ENCODE measurements around the gene ADGRA3.
A peak's percentile ranks its signal among the peaks of the same experiment; 100 is the strongest.

The ADGRA3 gene

GRCh38 chr4:22524895-22525294 is 9.0 kb upstream of the ADGRA3 start:
- Mint-ChIP-seq H3K27me3 (no peaks in the 10 kb centered on the region), H3K4me3 (no peak overlapping the region)
- no peak for ATAC-seq (ENCODE audit: low read depth)

DNA sequence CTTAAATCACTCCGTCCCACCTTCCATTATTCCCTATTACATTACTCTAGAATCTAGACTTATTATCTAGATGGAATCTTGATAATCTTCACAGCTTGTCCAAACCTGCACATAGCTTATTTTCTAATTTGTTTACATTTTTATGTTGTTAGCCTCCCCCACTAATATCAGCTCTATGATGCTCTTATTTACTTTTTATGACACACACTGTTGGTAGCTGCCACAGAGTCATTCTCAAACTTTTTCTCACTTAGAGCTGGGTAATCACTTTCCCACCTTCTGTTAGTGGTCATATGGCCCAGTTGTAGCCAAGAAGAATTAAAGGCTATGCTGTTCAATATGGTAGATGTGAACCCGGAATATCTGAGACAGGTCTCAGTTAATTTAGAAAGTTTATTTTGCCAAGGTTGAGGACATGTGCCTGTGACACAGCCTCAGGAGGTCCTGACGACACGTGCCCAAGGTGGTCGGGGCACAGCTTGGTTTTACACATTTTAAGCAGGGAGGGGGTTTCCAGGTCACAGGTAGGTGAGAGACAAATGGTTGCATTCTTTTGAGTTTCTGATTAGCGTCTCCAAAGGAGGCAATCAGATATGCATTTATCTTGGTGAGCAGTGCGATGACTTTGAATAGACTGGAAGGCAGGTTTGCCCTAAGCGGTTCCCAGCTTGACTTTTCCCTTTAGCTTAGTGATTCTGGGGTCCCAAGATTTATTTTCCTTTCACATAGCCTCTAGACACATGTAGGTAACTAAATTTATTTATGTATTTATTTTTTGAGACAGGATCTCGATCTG is 7.0 kb upstream of the ADGRA3 start:
- no peak for DNase-seq (ENCODE audit: low spot score in 2 of 2)
- Mint-ChIP-seq H3K36me3 (no peaks in the 10 kb centered on the region), H3K27ac (no peak overlapping the region), H3K27me3 (peaks cover 2% of the 10 kb centered on the region), H3K9me3 (no peaks in the 10 kb centered on the region), H3K4me1 (no peaks in the 10 kb centered on the region), H3K4me3 (no peak overlapping the region)
- no peak for ATAC-seq (ENCODE audit: low read depth)

More at GRCh38 chr4:22524895-22525294, 9.0 kb upstream of the ADGRA3 start:
- Mint-ChIP-seq H3K27ac (no peak overlapping the region), H3K4me1 (no peaks in the 10 kb centered on the region), H3K36me3 (no peaks in the 10 kb centered on the region), H3K9me3 (peaks cover under 1% of the 10 kb centered on the region)
- DNase-seq (ENCODE audit: low spot score in 2 of 2): no peak

GRCh38 chr4:22522206-22522605 is 6.3 kb upstream of the ADGRA3 start:
- ATAC-seq (ENCODE audit: low read depth): no peak
- no peaks in the 10 kb centered on the region for H3K9me3 Mint-ChIP-seq
- no peaks in the 10 kb centered on the region for H3K36me3 Mint-ChIP-seq
- H3K27ac Mint-ChIP-seq: no peak overlapping the region
- H3K4me1 Mint-ChIP-seq: no peaks in the 10 kb centered on the region
- H3K27me3 Mint-ChIP-seq: peaks cover 2% of the 10 kb centered on the region
- DNase-seq (ENCODE audit: low spot score in 2 of 2): no peak
- H3K4me3 Mint-ChIP-seq: no peak overlapping the region

DNA sequence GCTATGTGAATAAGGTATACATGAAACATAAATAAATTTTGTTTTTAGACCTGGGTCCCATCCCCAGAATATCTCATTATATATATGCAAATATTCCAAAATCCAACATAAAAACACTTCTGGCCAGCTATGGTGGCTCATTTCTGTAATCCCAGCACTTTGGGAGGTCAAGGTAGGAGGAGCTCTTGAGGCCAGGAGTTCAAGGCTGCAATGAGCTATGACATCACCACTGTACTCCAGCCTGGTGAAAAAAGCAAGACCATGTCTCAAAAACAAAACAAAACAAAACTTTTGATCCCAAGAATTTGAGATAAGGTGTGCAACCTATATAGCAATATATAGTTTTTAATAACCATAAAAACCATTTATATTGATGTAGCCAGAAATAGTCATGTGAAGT is 5.4 kb upstream of the ADGRA3 start:
- H3K27ac Mint-ChIP-seq: no peak overlapping the region

DNA sequence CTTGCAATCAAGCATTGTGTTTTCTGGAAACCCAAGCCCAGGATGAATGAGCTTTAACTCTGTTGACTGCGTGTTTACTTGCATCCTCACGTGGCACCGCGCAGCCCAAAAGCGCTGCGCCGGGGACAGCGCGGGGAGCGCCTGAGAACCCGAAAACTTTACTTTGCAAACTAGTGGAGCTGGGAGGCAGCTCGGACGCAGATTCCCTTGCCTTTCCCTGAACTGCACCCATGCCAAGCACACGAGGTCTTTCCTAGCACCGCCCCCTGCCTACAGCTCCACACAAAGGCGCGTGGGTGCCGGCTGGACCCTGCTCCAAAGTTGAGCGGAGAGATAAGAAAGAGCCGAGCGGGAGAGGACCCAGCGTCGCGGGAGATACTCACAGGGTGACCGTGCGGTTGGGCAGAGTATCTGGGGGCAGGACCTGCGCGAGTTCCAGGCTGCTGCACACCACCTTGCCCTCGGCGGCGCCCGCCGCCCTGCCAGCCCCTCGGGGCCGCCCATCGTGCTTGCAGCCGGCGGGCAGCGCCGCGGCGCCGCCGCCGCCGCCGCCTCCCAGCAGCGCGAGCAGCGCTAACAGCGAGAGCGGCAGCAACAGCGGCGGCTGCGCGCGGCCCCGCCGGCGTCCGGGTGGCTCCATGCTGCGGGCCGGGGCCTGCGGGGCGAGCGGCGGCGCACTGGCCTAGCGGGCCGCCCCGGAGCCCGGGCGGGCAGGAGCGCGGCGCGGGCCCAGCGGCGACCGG is 550 bp downstream of the ADGRA3 start:
- Mint-ChIP-seq H3K9me3 (peaks cover 5% of the 10 kb centered on the region), H3K4me1 (peaks cover 5% of the 10 kb centered on the region), H3K27ac (no peak overlapping the region), H3K36me3 (peaks cover 2% of the 10 kb centered on the region), H3K4me3 (peak overlapping the region; percentile 61), H3K27me3 (peaks cover 9% of the 10 kb centered on the region)
- DNase-seq (ENCODE audit: low spot score in 2 of 2) (no peak), ATAC-seq (ENCODE audit: low read depth) (peak; percentile 31)

More for the DNA sequence above, 5.4 kb upstream of the ADGRA3 start:
- H3K9me3 Mint-ChIP-seq: no peaks in the 10 kb centered on the region
- no peak overlapping the region for H3K4me3 Mint-ChIP-seq
- ATAC-seq (ENCODE audit: low read depth): no peak
- peaks cover 2% of the 10 kb centered on the region for H3K36me3 Mint-ChIP-seq
- DNase-seq (ENCODE audit: low spot score in 2 of 2): no peak
- peaks cover 5% of the 10 kb centered on the region for H3K27me3 Mint-ChIP-seq
- H3K4me1 Mint-ChIP-seq: peaks cover 2% of the 10 kb centered on the region

GRCh38 chr4:22514481-22514880 is 1.4 kb downstream of the ADGRA3 start:
- peaks cover 9% of the 10 kb centered on the region for H3K27me3 Mint-ChIP-seq
- peaks cover 2% of the 10 kb centered on the region for H3K36me3 Mint-ChIP-seq
- H3K27ac Mint-ChIP-seq: no peak overlapping the region
- no peak for ATAC-seq (ENCODE audit: low read depth)
- DNase-seq (ENCODE audit: low spot score in 2 of 2): no peak
- H3K4me1 Mint-ChIP-seq: peaks cover 5% of the 10 kb centered on the region
- peaks cover 7% of the 10 kb centered on the region for H3K9me3 Mint-ChIP-seq
- no peak overlapping the region for H3K4me3 Mint-ChIP-seq

- Mint-ChIP-seq H3K27me3 (peaks cover 9% of the 10 kb centered on the region), H3K4me1 (peaks cover 5% of the 10 kb centered on the region), H3K36me3 (peaks cover 2% of the 10 kb centered on the region), H3K9me3 (peaks cover 7% of the 10 kb centered on the region), H3K4me3 (no peak overlapping the region), H3K27ac (no peak overlapping the region)
- no peak for DNase-seq (ENCODE audit: low spot score in 2 of 2)
- ATAC-seq (ENCODE audit: low read depth): no peak
These were observed 1.9 kb downstream of the ADGRA3 start for GRCh38 chr4:22514001-22514400.

DNA sequence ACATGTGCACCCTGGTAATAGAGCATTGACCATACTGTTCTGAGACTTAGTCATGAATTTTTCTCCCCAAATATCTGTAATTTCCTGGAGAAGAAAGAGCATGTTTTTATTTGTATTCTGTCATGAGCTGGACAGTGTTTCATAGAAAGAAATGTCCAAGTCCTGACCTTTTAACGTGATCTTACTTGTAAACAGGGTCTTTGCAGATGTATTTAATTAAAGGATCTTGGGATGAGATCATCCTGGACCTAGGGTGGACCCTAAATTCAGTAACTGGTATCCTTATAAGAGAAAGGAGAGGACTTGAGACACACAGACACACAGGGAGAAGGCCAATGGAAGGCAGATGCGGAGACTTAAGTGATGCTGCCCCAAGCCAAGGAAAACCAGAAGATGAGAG is 3.6 kb downstream of the ADGRA3 start:
- Mint-ChIP-seq H3K36me3 (peaks cover 2% of the 10 kb centered on the region), H3K27ac (no peak overlapping the region), H3K4me3 (no peak overlapping the region), H3K4me1 (peaks cover 5% of the 10 kb centered on the region), H3K9me3 (peaks cover 8% of the 10 kb centered on the region), H3K27me3 (peaks cover 7% of the 10 kb centered on the region)
- DNase-seq (ENCODE audit: low spot score in 2 of 2): no peak
- no peak for ATAC-seq (ENCODE audit: low read depth)

DNA sequence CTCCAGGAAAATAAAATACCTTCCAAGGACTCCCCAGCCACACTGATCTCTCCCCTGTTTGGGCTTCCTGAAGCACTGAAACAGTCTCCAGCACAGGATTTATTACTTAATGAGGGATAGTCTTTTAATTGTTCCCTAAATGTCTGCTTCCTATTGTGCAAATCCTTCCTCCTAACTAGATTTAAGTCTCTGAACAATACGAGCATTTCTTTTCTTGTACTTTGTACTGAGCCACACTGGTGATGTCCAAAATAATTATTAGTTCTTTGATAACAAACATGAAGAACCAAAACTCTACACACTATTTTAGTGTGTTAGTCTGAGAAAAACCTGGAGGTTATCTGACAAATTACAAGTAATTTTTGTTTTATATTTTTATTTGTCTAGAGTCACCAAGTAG is 5.1 kb downstream of the ADGRA3 start:
- no peak overlapping the region for H3K27ac Mint-ChIP-seq
- H3K36me3 Mint-ChIP-seq: no peaks in the 10 kb centered on the region
- peaks cover 8% of the 10 kb centered on the region for H3K9me3 Mint-ChIP-seq
- ATAC-seq (ENCODE audit: low read depth) (no peak), DNase-seq (ENCODE audit: low spot score in 2 of 2) (no peak)
- H3K4me3 Mint-ChIP-seq: no peak overlapping the region
- peaks cover 3% of the 10 kb centered on the region for H3K27me3 Mint-ChIP-seq
- H3K4me1 Mint-ChIP-seq: peaks cover 2% of the 10 kb centered on the region

DNA sequence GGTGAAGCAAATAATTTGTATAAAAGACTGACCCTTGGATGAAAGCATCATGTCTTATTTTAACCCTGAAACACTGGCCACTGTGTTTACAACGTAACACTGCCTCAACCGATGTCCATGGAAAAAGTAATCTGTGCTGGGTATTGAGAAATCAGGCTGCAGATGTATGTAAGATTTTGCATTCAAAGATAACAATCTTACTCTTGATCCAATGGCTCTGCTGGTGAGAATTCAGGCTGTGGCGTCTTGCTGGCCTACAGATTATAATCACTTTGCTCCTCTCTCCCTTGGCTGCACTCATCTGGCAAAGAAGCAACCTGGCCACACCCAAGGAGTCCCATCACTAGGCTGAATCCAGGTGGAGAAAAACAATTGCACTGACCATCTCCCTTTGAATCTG is 7.5 kb downstream of the ADGRA3 start:
- Mint-ChIP-seq H3K27ac (no peak overlapping the region), H3K4me1 (no peaks in the 10 kb centered on the region), H3K9me3 (peaks cover 8% of the 10 kb centered on the region), H3K36me3 (no peaks in the 10 kb centered on the region), H3K4me3 (no peak overlapping the region), H3K27me3 (peaks cover 1% of the 10 kb centered on the region)
- ATAC-seq (ENCODE audit: low read depth) (no peak), DNase-seq (ENCODE audit: low spot score in 2 of 2) (no peak)

DNA sequence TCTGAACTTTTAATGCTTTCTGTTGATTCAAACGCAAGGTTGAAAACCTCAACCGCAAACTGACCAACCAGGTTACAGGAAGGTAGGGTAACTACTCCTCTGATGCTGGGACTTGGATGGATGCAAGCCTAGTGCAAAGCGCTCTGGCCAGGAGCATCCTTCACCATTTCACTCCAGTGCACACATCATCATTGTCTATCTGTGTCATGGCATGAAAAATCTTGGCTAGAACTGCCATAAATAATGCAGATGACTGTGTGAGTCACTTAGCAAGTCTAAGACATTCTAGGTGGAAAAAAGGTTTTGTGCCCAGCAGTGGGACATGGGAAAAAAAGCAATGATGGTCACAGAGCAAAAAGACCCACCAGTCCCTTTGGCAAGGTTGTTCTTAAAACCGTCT is 10.9 kb downstream of the ADGRA3 start:
- Mint-ChIP-seq H3K27ac (no peak overlapping the region), H3K4me3 (no peak overlapping the region), H3K9me3 (peaks cover 1% of the 10 kb centered on the region), H3K4me1 (no peaks in the 10 kb centered on the region), H3K36me3 (no peaks in the 10 kb centered on the region), H3K27me3 (no peaks in the 10 kb centered on the region)
- no peak for ATAC-seq (ENCODE audit: low read depth)
- DNase-seq (ENCODE audit: low spot score in 2 of 2): no peak

GRCh38 chr4:22504447-22504846 is 11.4 kb downstream of the ADGRA3 start:
- ATAC-seq (ENCODE audit: low read depth): no peak
- no peak overlapping the region for H3K27ac Mint-ChIP-seq
- DNase-seq (ENCODE audit: low spot score in 2 of 2): no peak
- no peak overlapping the region for H3K4me3 Mint-ChIP-seq
- no peaks in the 10 kb centered on the region for H3K27me3 Mint-ChIP-seq
- peaks cover 1% of the 10 kb centered on the region for H3K9me3 Mint-ChIP-seq
- no peaks in the 10 kb centered on the region for H3K4me1 Mint-ChIP-seq
- H3K36me3 Mint-ChIP-seq: no peaks in the 10 kb centered on the region

DNA sequence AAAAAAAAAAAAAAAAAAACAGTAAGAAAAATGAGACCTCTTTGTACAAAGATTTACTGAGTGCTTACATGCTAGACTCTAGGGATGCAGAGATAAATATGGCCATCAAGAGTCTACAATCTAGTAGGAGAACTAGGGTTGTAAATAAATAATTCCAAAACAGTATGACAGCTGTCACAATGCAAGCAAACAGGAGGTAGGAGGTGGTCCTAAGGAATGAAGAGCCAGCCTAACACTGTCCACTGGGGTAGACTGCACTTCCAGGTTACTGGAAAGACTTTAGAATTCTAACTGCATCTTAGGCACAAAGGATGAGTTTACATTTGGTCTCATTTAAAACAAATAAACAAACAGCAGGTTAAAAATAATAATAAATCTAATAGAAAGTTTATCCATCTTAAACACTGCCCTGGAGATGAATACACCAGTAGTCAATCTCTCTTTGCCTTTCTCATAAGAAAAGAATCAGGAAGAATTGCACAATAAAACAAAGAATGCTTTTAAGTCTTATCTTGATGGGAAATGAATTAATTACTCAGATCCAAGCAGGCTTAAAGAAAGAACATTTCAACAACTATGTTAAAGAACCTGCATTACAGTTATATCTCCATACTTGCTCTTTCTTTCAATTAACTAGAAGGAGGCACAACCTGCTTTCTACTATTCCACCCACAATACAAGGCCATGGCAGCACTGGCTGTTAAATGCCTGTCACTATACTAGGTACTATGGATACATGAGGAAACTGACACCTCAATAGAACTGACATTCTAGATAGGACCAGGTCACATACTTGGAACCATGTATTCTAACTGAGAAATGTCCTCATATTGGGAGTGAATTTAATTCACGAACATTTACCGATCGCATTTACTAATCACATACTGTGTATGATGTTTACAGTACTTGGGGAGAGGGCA is 12.7 kb downstream of the ADGRA3 start:
- H3K27ac Mint-ChIP-seq: no peak overlapping the region
- H3K9me3 Mint-ChIP-seq: peaks cover 1% of the 10 kb centered on the region
- no peaks in the 10 kb centered on the region for H3K27me3 Mint-ChIP-seq
- no peak overlapping the region for H3K4me3 Mint-ChIP-seq
- DNase-seq (ENCODE audit: low spot score in 2 of 2) (no peak), ATAC-seq (ENCODE audit: low read depth) (no peak)
- no peaks in the 10 kb centered on the region for H3K36me3 Mint-ChIP-seq
- no peaks in the 10 kb centered on the region for H3K4me1 Mint-ChIP-seq

DNA sequence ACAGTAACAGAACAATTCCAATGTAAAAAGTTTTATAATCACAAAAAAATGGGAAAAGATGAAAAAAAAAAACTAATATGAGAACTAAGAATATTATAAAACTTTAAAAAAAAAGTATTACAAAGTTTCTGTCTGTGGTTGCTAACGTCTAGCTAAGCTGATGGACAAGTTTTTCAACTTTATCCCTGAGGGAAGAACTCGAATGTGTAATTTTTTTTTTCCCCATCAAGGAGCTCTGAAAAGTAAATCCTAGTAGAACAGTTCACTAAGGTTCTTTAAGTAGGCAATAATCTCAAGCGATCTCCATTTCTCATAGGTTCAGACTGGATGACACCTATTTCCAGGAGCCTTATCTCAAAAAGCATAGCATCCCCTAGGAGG is 14.2 kb downstream of the ADGRA3 start:
- no peaks in the 10 kb centered on the region for H3K4me1 Mint-ChIP-seq
- no peaks in the 10 kb centered on the region for H3K27me3 Mint-ChIP-seq
- DNase-seq (ENCODE audit: low spot score in 2 of 2) (no peak), ATAC-seq (ENCODE audit: low read depth) (no peak)
- no peak overlapping the region for H3K27ac Mint-ChIP-seq
- H3K36me3 Mint-ChIP-seq: no peaks in the 10 kb centered on the region
- H3K9me3 Mint-ChIP-seq: no peaks in the 10 kb centered on the region
- H3K4me3 Mint-ChIP-seq: no peak overlapping the region

Measured in memory B cell (primary cell).